Liver (tissue), 3 donors: ENCODE measurements around the gene PTPN4.

Experiments used
- CTCF ChIP-seq: fragments of 150-350 bp; IDR thresholded peaks from 2 replicates; pipeline ENCODE4 v1.5.1; 2017; ENCODE audit warnings: improper control_type of control experiment, low read depth, low read length; ENCODE audit not compliant: missing input control
- TAF1 ChIP-seq: conservative IDR thresholded peaks from 2 replicates; pipeline ENCODE4 v1.6.1; 2016; ENCODE audit warnings: antibody characterized with exemption, mild to moderate bottlenecking
- donor health status: healthy.
- donor health status: healthy.

GRCh38 chr2:119732601-119733164, 27.0 kb upstream of the PTPN4 start:
- no peak for TF ChIP-seq CTCF
- no peak for TF ChIP-seq TAF1
